NCI-H1048 (cell line): ENCODE measurements around the gene PPP2R5C.
"Not testable (repeated sequence)": the region's sequence is repeated elsewhere in the genome, so short reads cannot be mapped to it uniquely, and the experiment has no call there.

Experiments
- DNase-seq: peaks from one replicate; lab custom pipeline; 2025; lab: John Stamatoyannopoulos, UW

PPP2R5C gene

GRCh38 chr14:101966742-101967141, 205.2 kb downstream of the PPP2R5C start:
- no peak for DNase-seq

GRCh38 chr14:101968186-101968585, 206.7 kb downstream of the PPP2R5C start:
- DNase-seq = no peak

GRCh38 chr14:101969481-101969880, 208.0 kb downstream of the PPP2R5C start:
- no peak for DNase-seq

- no peak for DNase-seq
These were observed 209.4 kb downstream of the PPP2R5C start for GRCh38 chr14:101970830-101971400.

- not testable (repeated sequence) for DNase-seq
These were observed 209.9 kb downstream of the PPP2R5C start for GRCh38 chr14:101971458-101971857.

- DNase-seq = peak; percentile 33
These were observed 210.8 kb downstream of the PPP2R5C start for GRCh38 chr14:101972126-101972866.

- no peak for DNase-seq
These were observed 211.8 kb downstream of the PPP2R5C start for GRCh38 chr14:101973356-101973755.

- no peak for DNase-seq
These were observed 213.7 kb downstream of the PPP2R5C start for GRCh38 chr14:101975231-101975630.
